Endodermal cell (in vitro differentiated cells): ENCODE data around the gene MAPK1IP1L. TPM values are rescaled to one million over a fixed set of nuclear protein-coding genes. Genes with fewer than 3 reads are reported as not detected.

Experiments used
- DNase-seq: peaks from one replicate; pipeline ENCODE4 v3.0.0-alpha.2; 2017
- H3K27ac ChIP-seq: 2 replicates; pipeline ENCODE4 v1.5.1; 2013; ENCODE audit warnings: mild to moderate bottlenecking, low read depth, low read length, moderate library complexity
- H3K27me3 ChIP-seq: 2 replicates; pipeline ENCODE4 v1.6.1; 2013; ENCODE audit warnings: mild to moderate bottlenecking, low read length, moderate library complexity; ENCODE audit not compliant: insufficient read depth, control insufficient read depth, poor library complexity, severe bottlenecking
- H3K36me3 ChIP-seq: 2 replicates; pipeline ENCODE4 v1.7.0; 2013; ENCODE audit warnings: mild to moderate bottlenecking, low read length, moderate library complexity; ENCODE audit not compliant: control insufficient read depth, insufficient read depth
- H3K4me1 ChIP-seq: one replicate; pipeline ENCODE4 v1.7.0; 2013; ENCODE audit warnings: low read length; ENCODE audit not compliant: control insufficient read depth, insufficient read depth
- H3K4me3 ChIP-seq: 2 replicates; pipeline ENCODE4 v1.5.1; 2013; ENCODE audit warnings: mild to moderate bottlenecking, low read length, moderate library complexity
- H3K9ac ChIP-seq: 2 replicates; pipeline ENCODE4 v1.6.1; 2013; ENCODE audit warnings: mild to moderate bottlenecking, low read length, moderate library complexity; ENCODE audit not compliant: poor library complexity, severe bottlenecking; ENCODE audit errors: extremely low read depth
- H3K9me3 ChIP-seq: 2 replicates; pipeline ENCODE4 v1.6.1; 2013; ENCODE audit warnings: mild to moderate bottlenecking, low read length, moderate library complexity; ENCODE audit not compliant: control insufficient read depth
- H3K27ac Mint-ChIP-seq: 2 replicates; pipeline ENCODE4 v1.8.0; 2020; ENCODE audit warnings: mixed read lengths
- H3K27me3 Mint-ChIP-seq: 2 replicates; pipeline ENCODE4 v1.8.0; 2021; ENCODE audit warnings: mild to moderate bottlenecking, mixed read lengths; ENCODE audit not compliant: insufficient read depth
- H3K36me3 Mint-ChIP-seq: 2 replicates; pipeline ENCODE4 v1.8.0; 2020; ENCODE audit warnings: low read depth, mixed read lengths
- H3K4me1 Mint-ChIP-seq: 2 replicates; pipeline ENCODE4 v1.8.0; 2020; ENCODE audit warnings: mixed read lengths
- H3K4me3 Mint-ChIP-seq: 2 replicates; pipeline ENCODE4 v1.8.0; 2020; ENCODE audit warnings: mild to moderate bottlenecking, moderate library complexity, mixed read lengths
- H3K9me3 Mint-ChIP-seq: 2 replicates; pipeline ENCODE4 v1.8.0; 2020; ENCODE audit warnings: mild to moderate bottlenecking, mixed read lengths
- WGBS, 2 experiments: methylation state at CpG; one replicate each; pipeline versions ENCODE4 v1.1.5 to v1.1.7; 2013; ENCODE audit warnings: missing lambda C conversion rate in 2 of 2, mixed read lengths in 1 of 2; ENCODE audit not compliant: insufficient coverage in 1 of 2, insufficient read length in 1 of 2; 5-methylcytosine and 5-hydroxymethylcytosine counted together
- total RNA-seq, 2 donors: library from RNA; stranded (reverse); fragmentation: NEBNext Ultra II Directional in 1 of 2; extraction: Animal tissue kit (Norgen Biotek cat#: 25700) in 1 of 2; gene quantifications; 2 replicates in 1 of 2; 3 replicates in 1 of 2; pipeline ENCODE4 v1.2.1, GENCODE V29; 2021
- TF ChIP-seq, protein P1 (sequence below): fragments of 200-600 bp; sonication (generic); conservative IDR thresholded peaks from 2 replicates; pipeline ENCODE4 v1.5.0; 2021; ENCODE audit warnings: antibody characterized with exemption, mild to moderate bottlenecking

Gene MAPK1IP1L
- total RNA-seq, 2 donors from 2014 or later, result 122 to 153 TPM

- H3K27ac ChIP-seq, result no peak overlapping the region
- H3K27me3 Mint-ChIP-seq, result peaks cover 2% of the 10 kb centered on the region
- no peaks in the 10 kb centered on the region for H3K9me3 Mint-ChIP-seq
- H3K36me3 ChIP-seq, result no peaks in the 10 kb centered on the region
- 78 to 86% methylated on average over 1 to 3 of the region's 3 CpGs for WGBS, 2 experiments
- H3K4me1 Mint-ChIP-seq, result peaks cover 25% of the 10 kb centered on the region
- peaks cover 15% of the 10 kb centered on the region for H3K4me1 ChIP-seq
- no peaks in the 10 kb centered on the region for H3K9me3 ChIP-seq
- no peak overlapping the region for H3K27ac Mint-ChIP-seq
- H3K27me3 ChIP-seq, result no peaks in the 10 kb centered on the region
- H3K36me3 Mint-ChIP-seq, result no peaks in the 10 kb centered on the region
- no peak overlapping the region for H3K9ac ChIP-seq
- TF ChIP-seq, protein P1, sequence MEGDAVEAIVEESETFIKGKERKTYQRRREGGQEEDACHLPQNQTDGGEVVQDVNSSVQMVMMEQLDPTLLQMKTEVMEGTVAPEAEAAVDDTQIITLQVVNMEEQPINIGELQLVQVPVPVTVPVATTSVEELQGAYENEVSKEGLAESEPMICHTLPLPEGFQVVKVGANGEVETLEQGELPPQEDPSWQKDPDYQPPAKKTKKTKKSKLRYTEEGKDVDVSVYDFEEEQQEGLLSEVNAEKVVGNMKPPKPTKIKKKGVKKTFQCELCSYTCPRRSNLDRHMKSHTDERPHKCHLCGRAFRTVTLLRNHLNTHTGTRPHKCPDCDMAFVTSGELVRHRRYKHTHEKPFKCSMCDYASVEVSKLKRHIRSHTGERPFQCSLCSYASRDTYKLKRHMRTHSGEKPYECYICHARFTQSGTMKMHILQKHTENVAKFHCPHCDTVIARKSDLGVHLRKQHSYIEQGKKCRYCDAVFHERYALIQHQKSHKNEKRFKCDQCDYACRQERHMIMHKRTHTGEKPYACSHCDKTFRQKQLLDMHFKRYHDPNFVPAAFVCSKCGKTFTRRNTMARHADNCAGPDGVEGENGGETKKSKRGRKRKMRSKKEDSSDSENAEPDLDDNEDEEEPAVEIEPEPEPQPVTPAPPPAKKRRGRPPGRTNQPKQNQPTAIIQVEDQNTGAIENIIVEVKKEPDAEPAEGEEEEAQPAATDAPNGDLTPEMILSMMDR, result no peak
- H3K4me3 ChIP-seq, result no peak overlapping the region
- H3K4me3 Mint-ChIP-seq, result no peak overlapping the region
- DNase-seq, result no peak
These were observed 64.0 kb downstream of the MAPK1IP1L start for GRCh38 chr14:55115460-55115859.

DNA sequence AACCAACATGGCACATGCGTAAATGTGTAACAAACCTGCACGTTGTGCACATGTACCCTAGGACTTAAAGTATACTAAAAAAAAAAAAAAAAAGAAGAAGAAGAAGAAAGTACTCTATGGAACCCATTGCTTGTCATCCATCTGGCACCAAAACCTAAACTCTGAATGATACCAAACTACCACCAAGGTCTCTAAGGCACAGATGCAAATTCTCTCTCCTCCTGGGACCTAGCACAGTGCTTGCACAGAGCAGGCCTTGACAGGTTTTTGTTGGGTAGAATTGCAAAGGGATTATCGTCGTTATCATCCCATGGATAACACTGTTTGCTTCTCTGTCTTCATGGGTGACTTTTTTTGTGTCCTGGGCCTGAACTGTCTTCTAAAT, 64.4 kb downstream of the MAPK1IP1L start:
- peaks cover 15% of the 10 kb centered on the region for H3K4me1 ChIP-seq
- no peak for DNase-seq
- H3K27ac ChIP-seq, result no peak overlapping the region
- 87 to 90% methylated on average over 3 to 4 of the region's 4 CpGs for WGBS, 2 experiments
- no peaks in the 10 kb centered on the region for H3K36me3 ChIP-seq
- TF ChIP-seq, protein P1, result no peak
- Mint-ChIP-seq H3K36me3 (no peaks in the 10 kb centered on the region), H3K9me3 (no peaks in the 10 kb centered on the region), H3K27ac (no peak overlapping the region), H3K27me3 (peaks cover 3% of the 10 kb centered on the region), H3K4me1 (peaks cover 27% of the 10 kb centered on the region), H3K4me3 (no peak overlapping the region)
- H3K4me3 ChIP-seq, result no peak overlapping the region
- no peaks in the 10 kb centered on the region for H3K9me3 ChIP-seq
- no peak overlapping the region for H3K9ac ChIP-seq
- no peaks in the 10 kb centered on the region for H3K27me3 ChIP-seq

- peaks cover 4% of the 10 kb centered on the region for H3K27me3 Mint-ChIP-seq
- DNase-seq, result no peak
- peaks cover 33% of the 10 kb centered on the region for H3K4me1 Mint-ChIP-seq
- no peaks in the 10 kb centered on the region for H3K36me3 ChIP-seq
- H3K27ac Mint-ChIP-seq, result no peak overlapping the region
- no peaks in the 10 kb centered on the region for H3K36me3 Mint-ChIP-seq
- H3K27me3 ChIP-seq, result no peaks in the 10 kb centered on the region
- no peak overlapping the region for H3K4me3 ChIP-seq
- 75 to 82% methylated on average over 7 to 11 of the region's 11 CpGs for WGBS, 2 experiments
- H3K9ac ChIP-seq, result no peak overlapping the region
- no peak overlapping the region for H3K4me3 Mint-ChIP-seq
- H3K9me3 ChIP-seq, result no peaks in the 10 kb centered on the region
- no peaks in the 10 kb centered on the region for H3K9me3 Mint-ChIP-seq
- H3K27ac ChIP-seq, result no peak overlapping the region
- TF ChIP-seq, protein P1, result no peak
- H3K4me1 ChIP-seq, result peaks cover 15% of the 10 kb centered on the region
These were observed 65.0 kb downstream of the MAPK1IP1L start for GRCh38 chr14:55116246-55117030.
